ENCODE results near the gene MAPK8. TPM values are rescaled to one million over a fixed set of nuclear protein-coding genes. Genes with fewer than 3 reads are reported as not detected.
A peak's percentile ranks its signal among the peaks of the same experiment; 100 is the strongest.

The MAPK8 gene
- polyA plus RNA-seq, 1 experiment, result 31.2 TPM

GRCh38 chr10:48440771-48441170 lies 134.3 kb downstream of the MAPK8 start:
- H3K4me3 ChIP-seq (ENCODE audit: low read depth, low read length), result no peak overlapping the region
- TF ChIP-seq, protein P1, sequence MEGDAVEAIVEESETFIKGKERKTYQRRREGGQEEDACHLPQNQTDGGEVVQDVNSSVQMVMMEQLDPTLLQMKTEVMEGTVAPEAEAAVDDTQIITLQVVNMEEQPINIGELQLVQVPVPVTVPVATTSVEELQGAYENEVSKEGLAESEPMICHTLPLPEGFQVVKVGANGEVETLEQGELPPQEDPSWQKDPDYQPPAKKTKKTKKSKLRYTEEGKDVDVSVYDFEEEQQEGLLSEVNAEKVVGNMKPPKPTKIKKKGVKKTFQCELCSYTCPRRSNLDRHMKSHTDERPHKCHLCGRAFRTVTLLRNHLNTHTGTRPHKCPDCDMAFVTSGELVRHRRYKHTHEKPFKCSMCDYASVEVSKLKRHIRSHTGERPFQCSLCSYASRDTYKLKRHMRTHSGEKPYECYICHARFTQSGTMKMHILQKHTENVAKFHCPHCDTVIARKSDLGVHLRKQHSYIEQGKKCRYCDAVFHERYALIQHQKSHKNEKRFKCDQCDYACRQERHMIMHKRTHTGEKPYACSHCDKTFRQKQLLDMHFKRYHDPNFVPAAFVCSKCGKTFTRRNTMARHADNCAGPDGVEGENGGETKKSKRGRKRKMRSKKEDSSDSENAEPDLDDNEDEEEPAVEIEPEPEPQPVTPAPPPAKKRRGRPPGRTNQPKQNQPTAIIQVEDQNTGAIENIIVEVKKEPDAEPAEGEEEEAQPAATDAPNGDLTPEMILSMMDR (IDR thresholded peaks at IDR 0.05; ENCODE audit: insufficient read depth, low read depth, low read length), result no peak
- DNase-seq (ENCODE audit: low read depth), result no peak
- H3K36me3 ChIP-seq (ENCODE audit: control insufficient read depth, insufficient read depth, low read length), result peaks cover 5% of the 10 kb centered on the region
- POLR2A ChIA-PET, result no interaction called here
- CTCF ChIA-PET, result interaction anchor here (1.3 kb wide), 1 partner anchor 77 kb away, joined by 4 read pairs; no protein-coding TSS in a partner anchor
- H3K27me3 ChIP-seq (ENCODE audit: control insufficient read depth, insufficient read depth, low read length), result no peaks in the 10 kb centered on the region

- TF ChIP-seq, protein P1 (IDR thresholded peaks at IDR 0.05; ENCODE audit: insufficient read depth, low read depth, low read length), result no peak
- Histone ChIP-seq H3K4me3 (ENCODE audit: low read depth, low read length) (no peak overlapping the region), H3K27me3 (ENCODE audit: control insufficient read depth, insufficient read depth, low read length) (no peaks in the 10 kb centered on the region), H3K36me3 (ENCODE audit: control insufficient read depth, insufficient read depth, low read length) (peaks cover 7% of the 10 kb centered on the region)
- no peak for DNase-seq (ENCODE audit: low read depth)
- POLR2A ChIA-PET, result no interaction called here
- CTCF ChIA-PET, result interaction anchor here (0.6 to 1.7 kb wide), 4 partner anchors 79 to 1110 kb away, joined by 3 to 9 read pairs (median 4); no protein-coding TSS in a partner anchor
These were observed 135.8 kb downstream of the MAPK8 start for GRCh38 chr10:48442090-48442808.

DNA sequence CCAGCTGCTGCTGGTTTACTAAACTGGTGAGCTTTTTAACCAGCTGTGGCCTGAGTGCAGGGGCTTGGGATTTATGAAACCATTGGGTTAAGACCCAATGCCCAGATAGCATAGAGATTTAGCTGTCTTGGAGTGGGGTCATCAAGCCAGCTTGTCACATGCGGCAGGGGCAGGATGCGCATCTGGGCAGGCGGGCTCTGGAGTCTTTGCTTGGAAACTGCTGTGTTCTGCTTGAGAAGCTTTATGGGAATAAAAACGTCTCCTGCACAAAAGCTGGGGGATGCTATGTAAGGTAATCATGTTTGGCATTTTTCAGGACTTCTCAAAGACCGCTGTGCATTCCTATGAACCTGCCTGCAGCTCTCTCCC lies 136.3 kb downstream of the MAPK8 start:
- ChIA-PET CTCF (interaction anchor here (0.6 to 1.7 kb wide), 3 partner anchors 82 to 1109 kb away, joined by 3 to 9 read pairs (median 4); no protein-coding TSS in a partner anchor), POLR2A (no interaction called here)
- peaks cover 8% of the 10 kb centered on the region for H3K36me3 ChIP-seq (ENCODE audit: control insufficient read depth, insufficient read depth, low read length)
- DNase-seq (ENCODE audit: low read depth), result no peak
- TF ChIP-seq, protein P1 (IDR thresholded peaks at IDR 0.05; ENCODE audit: insufficient read depth, low read depth, low read length), result no peak
- H3K27me3 ChIP-seq (ENCODE audit: control insufficient read depth, insufficient read depth, low read length), result no peaks in the 10 kb centered on the region
- no peak overlapping the region for H3K4me3 ChIP-seq (ENCODE audit: low read depth, low read length)

GRCh38 chr10:48444266-48444665 lies 137.8 kb downstream of the MAPK8 start:
- DNase-seq (ENCODE audit: low read depth), result no peak
- Histone ChIP-seq H3K4me3 (ENCODE audit: low read depth, low read length) (no peak overlapping the region), H3K36me3 (ENCODE audit: control insufficient read depth, insufficient read depth, low read length) (peaks cover 8% of the 10 kb centered on the region), H3K27me3 (ENCODE audit: control insufficient read depth, insufficient read depth, low read length) (no peaks in the 10 kb centered on the region)
- POLR2A ChIA-PET, result no interaction called here
- TF ChIP-seq, protein P1 (IDR thresholded peaks at IDR 0.05; ENCODE audit: insufficient read depth, low read depth, low read length), result peak; percentile 30
- CTCF ChIA-PET, result interaction anchor here (0.9 to 4.1 kb wide), 3 partner anchors 65 to 212 kb away, joined by 3 to 21 read pairs (median 3); no protein-coding TSS in a partner anchor

DNA sequence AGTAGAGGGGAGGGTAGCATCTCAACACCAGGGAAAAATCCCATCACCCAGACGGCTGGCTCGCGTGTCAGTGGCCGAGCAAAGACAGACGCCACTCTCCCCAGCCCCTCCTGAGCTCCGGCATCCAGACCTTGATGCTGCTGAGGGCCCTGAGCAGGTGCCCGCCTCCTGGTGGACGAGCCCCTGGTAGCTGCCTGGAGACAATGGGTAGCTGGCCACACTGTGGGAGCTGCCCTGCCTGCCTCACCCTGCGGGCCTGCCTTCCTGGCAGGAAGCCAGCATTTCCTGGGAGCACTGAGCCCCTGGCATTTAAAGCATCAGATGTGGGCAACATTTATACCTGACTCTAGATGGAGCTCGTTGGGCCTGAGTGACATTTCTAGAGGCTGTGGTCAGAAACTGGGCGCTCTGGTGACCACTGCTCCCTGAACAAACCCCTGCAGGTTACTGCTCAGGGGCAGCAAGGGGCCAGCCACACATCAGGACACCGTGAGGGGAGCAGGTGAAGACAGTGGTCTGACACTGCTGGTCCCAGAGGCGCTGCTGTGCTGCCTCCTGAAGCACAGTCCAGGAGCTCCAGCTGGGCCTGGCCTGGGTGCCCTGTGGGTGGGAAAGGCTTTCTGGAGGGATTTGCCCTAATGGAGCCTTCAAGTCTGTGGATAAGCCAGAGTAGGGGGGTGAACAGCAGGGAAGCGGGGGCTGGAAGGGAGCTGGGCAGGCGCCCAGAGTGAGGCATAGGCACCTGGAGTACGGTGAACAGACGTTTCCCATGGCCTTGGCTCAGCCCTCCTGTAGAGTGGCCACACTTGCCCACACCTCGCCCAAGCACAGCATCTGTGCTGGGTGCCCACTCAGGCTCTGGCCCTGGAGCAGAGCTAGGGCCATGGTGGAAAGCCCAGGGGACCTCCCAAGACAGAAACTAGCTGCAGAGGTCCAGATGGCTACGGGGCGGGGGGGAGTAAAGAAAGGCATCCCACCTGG lies 138.7 kb downstream of the MAPK8 start:
- ChIA-PET POLR2A (no interaction called here), CTCF (interaction anchor here (0.9 to 4.1 kb wide), 5 partner anchors 64 to 211 kb away, joined by 3 to 21 read pairs (median 3); no protein-coding TSS in a partner anchor)
- peaks cover 14% of the 10 kb centered on the region for H3K36me3 ChIP-seq (ENCODE audit: control insufficient read depth, insufficient read depth, low read length)
- no peak for DNase-seq (ENCODE audit: low read depth)
- no peak overlapping the region for H3K4me3 ChIP-seq (ENCODE audit: low read depth, low read length)
- TF ChIP-seq, protein P1 (IDR thresholded peaks at IDR 0.05; ENCODE audit: insufficient read depth, low read depth, low read length), result no peak
- H3K27me3 ChIP-seq (ENCODE audit: control insufficient read depth, insufficient read depth, low read length), result no peaks in the 10 kb centered on the region

All from BJ (cell line).